Fibroblast of gingiva (primary cell): ENCODE results near the gene DCTD.

Source experiments
- DNase-seq: peaks from one replicate; pipeline ENCODE4 v3.0.0-alpha.2; 2011; ENCODE audit warnings: low read depth

Gene DCTD

GRCh38 chr4:182871616-182872015, 45.6 kb downstream of the DCTD start:
- no peak for DNase-seq

- DNase-seq: no peak
These were observed 47.5 kb downstream of the DCTD start for GRCh38 chr4:182869697-182870096.

GRCh38 chr4:182866746-182867145, 50.4 kb downstream of the DCTD start:
- no peak for DNase-seq

GRCh38 chr4:182863501-182863900, 53.7 kb downstream of the DCTD start:
- no peak for DNase-seq

GRCh38 chr4:182862921-182863320, 54.3 kb downstream of the DCTD start:
- DNase-seq: no peak

- no peak for DNase-seq
These were observed 54.9 kb downstream of the DCTD start for GRCh38 chr4:182862141-182862875.

GRCh38 chr4:182861346-182861745, 55.8 kb downstream of the DCTD start:
- DNase-seq: no peak

- DNase-seq: no peak
These were observed 57.5 kb downstream of the DCTD start for GRCh38 chr4:182859730-182860129.

- no peak for DNase-seq
These were observed 58.5 kb downstream of the DCTD start for GRCh38 chr4:182858711-182859110.

GRCh38 chr4:182856862-182857261, 60.3 kb downstream of the DCTD start:
- no peak for DNase-seq

GRCh38 chr4:182855877-182856276, 61.3 kb downstream of the DCTD start:
- DNase-seq: no peak

- DNase-seq: no peak
These were observed 61.9 kb downstream of the DCTD start for GRCh38 chr4:182855312-182855711.

GRCh38 chr4:182854466-182854865, 62.7 kb downstream of the DCTD start:
- DNase-seq: no peak

GRCh38 chr4:182853731-182854330, 63.4 kb downstream of the DCTD start:
- DNase-seq: no peak

GRCh38 chr4:182848685-182849084, 68.5 kb downstream of the DCTD start:
- DNase-seq: no peak

GRCh38 chr4:182847576-182848450, 69.4 kb downstream of the DCTD start:
- DNase-seq: no peak

GRCh38 chr4:182846036-182846435, 71.2 kb downstream of the DCTD start:
- no peak for DNase-seq

- DNase-seq: no peak
These were observed 71.6 kb downstream of the DCTD start for GRCh38 chr4:182845618-182846017.

GRCh38 chr4:182843808-182844325, 73.3 kb downstream of the DCTD start:
- DNase-seq: no peak

GRCh38 chr4:182842759-182843390, 74.3 kb downstream of the DCTD start:
- no peak for DNase-seq

- no peak for DNase-seq
These were observed 75.0 kb downstream of the DCTD start for GRCh38 chr4:182842104-182842600.

- no peak for DNase-seq
These were observed 77.1 kb downstream of the DCTD start for GRCh38 chr4:182840108-182840507.
